GM19238 (cell line): ENCODE data around the gene ADGRD1.

Source experiments
- DNase-seq: peaks from one replicate; pipeline ENCODE4 v3.0.0; 2011; ENCODE audit warnings: low spot score; ENCODE audit not compliant: insufficient read length

The ADGRD1 gene

DNA sequence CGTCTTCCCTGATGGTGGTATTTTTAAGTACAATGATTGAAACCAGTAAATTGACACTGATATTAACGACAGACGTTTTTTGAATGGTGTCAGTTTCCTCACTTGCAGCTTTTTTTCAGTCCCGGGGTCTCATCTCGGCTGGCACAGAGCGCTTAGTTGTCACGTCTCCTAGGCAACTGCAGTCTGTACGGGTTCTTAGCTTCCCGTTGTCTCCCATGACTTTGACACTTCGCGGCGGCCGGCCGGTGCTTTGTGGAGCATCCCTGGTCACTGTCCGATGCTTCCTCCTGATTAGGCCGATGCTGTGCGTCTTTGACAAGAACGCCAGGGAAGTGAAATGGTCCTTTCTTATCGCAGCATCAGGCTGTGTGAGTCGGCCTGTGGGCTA lies 67.4 kb downstream of the ADGRD1 start:
- no peak for DNase-seq

DNA sequence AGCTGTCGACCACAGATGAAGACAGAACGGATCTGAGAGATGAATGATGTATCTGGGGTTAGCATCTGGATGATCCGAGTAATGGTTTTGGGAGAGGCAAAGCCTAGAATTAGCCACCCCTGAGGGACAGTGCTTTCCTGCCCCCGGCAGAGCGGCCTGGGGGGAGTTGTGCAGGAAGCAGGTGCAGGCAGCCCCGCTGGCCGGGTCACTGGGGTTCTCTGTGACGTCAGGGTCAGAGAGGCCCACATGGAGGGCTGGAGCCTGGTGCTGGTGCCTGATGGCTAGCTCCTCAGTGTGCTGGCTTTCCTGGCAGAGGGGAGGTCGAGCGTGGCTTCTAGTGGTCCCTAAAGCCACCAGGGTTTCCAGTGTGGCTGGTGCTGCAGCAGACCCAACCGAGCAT lies 70.3 kb downstream of the ADGRD1 start:
- DNase-seq: no peak

- DNase-seq: no peak
Measured at GRCh38 chr12:131024721-131025120, 71.0 kb downstream of the ADGRD1 start.

- no peak for DNase-seq
Measured at GRCh38 chr12:131025234-131025633, 71.5 kb downstream of the ADGRD1 start.

DNA sequence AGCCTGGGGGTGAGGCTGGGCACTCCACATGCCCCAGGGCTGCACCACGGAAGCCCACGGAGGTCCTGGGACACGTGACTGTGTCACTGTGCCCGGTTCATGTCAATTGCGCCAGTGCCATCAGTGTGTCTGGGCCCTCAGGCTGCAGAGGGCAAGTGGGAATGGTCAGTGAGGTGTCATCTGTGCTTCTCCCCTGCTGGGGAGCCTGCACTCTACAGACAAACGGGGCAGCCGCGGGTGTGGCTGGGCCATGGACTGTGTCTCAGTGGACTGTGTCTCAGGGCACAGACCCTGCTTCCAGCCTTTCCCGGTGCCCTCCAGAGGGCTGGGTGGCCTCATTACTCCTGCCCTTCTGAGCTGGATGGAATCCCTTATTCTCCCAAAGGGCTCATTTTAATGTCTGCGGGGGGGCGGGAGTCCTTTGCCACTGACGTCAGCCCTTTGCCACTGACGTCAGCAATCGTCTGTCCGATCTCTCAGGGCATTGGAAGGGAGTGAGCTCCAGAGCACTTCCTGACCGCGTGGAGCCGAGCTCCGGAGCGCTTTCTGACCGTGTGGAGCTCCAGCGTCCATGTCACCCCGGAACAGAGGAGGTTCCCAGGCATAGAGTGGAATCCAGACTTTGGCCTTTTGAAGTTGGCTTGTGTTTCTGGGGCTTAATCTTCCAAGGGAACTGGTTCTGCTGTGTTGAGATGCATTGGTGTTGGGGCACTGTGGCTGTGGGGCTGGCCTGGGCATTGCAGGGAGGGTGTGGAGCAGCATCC lies 72.4 kb downstream of the ADGRD1 start:
- DNase-seq: no peak

GRCh38 chr12:131026754-131027153 lies 73.0 kb downstream of the ADGRD1 start:
- DNase-seq: no peak

GRCh38 chr12:131027264-131027663 lies 73.6 kb downstream of the ADGRD1 start:
- no peak for DNase-seq

- no peak for DNase-seq
Measured at GRCh38 chr12:131027876-131028586, 74.3 kb downstream of the ADGRD1 start.

DNA sequence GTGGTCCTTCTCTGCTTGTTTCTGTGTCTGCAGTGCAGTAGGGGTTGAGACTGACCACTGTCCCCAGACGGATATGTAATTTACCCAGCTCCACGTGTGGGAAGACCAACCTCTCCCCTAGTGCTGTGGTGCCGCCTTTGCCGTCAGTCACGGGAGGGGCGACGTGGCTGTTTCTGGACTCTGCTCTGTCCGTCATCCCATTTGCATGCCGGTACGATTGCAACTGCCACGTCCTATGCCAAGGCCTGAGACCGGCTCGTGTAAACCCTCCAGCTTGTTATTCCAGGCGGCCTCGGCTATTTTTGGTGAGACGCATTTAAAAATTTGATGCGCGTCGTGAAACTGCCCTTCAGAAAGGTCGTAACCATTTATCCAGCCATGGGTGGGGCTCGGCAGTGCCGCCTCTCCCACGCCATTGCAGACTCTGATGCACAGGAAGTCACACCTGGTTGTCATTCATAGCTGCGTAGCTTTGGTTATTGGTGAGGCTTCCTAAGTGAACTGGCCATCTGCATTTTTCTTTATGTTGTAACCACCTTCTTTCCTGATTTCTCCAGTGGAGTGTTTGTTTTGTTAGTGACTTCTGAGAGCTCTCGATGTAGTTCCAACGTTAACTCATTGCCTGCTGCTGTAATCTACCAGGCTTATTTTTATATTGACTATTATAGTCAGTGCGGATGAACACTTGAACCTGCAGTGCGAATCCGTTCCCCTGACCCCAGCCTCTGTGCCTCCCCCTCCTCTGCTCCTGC lies 75.1 kb downstream of the ADGRD1 start:
- no peak for DNase-seq

DNA sequence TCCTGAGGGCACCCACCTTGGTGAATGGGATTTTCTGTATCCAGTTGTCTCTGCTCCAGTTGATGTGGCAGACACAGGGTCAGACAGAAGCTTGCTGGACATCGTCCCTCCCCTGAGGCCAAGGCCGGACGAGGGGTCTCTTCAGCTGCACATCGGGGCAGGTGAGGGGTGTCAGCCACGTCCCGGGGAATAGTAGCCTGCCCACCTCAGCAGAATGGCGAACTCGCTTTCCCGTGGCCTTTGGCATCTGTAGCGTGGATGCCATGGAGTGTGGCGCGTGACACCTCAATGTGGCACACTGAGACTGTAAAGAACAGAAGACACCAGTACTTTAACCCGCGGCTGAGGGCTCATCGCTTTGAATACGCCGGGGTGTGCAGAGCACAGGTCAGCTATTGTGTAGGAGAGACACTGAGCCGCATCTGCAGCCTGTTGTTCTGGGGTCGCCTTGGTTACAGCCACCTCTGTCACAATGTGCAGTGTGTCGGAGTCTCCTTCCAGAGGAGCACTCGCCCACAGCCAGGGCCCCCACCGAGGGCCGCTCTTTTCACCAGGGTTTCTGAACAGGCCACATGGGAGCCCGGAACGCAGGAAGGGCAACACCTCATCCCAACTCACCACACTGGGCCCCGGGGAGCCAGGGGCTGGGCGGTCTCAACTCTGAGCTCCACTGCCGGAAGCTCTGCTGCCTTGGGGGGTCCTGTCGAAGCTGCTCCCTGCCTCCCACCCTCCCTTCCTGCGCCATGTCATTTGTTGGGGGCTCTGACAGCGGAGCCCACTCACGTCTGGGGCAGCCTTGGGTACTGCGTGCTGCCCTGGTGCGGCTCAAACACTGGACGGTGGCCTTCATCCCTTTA lies 77.0 kb downstream of the ADGRD1 start:
- DNase-seq: no peak

DNA sequence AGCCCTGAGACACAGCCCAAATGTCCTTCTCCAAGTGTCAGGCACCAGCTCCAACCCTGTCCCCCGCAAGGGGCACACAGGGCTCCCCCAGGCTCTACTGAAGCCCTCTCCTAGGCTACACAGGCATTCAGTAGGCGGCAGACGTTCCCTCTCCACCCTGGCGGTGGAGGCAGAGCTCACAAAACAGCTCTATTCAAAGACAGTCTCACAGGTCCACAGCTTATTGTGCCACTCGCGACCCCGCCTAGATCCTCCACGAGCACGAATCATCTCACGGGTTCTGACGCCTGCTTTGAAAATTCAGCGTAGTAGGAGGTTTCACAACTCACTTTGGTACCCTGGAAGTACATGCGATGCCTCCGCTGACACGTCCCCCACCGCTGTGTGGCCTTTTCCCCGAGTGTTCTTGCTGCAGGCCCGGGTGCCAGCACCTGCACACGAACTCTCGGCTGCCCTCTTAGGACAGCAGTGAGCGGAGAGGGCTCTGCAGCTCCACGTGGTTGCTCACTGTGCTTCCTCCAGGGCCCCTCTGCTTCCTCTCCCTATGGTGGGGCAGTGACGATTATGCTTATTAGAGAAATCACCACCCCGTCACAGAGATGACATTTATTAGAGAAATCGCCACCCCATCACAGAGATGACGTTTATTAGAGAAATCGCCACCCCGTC lies 78.5 kb downstream of the ADGRD1 start:
- DNase-seq: no peak

DNA sequence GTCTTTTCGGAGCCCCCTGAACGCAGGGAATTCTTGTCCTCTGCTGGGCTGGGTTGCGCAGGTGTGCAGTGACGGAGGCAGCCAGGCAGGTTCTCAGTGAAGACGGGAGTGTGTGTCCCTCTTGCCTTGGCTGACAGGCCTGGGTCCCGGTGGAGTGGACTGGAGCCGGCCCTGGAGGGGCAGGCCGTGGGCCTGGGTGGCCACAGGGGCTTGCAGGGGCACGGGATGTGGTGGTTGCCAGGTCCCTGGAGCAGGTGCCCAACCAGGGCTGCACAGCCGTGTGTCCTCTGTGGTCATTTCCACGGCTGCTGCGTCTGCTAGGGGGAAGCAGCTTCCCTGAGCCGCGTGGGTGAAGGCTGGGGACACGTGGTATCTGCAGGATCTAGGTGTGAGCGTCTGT lies 79.8 kb downstream of the ADGRD1 start:
- no peak for DNase-seq

DNA sequence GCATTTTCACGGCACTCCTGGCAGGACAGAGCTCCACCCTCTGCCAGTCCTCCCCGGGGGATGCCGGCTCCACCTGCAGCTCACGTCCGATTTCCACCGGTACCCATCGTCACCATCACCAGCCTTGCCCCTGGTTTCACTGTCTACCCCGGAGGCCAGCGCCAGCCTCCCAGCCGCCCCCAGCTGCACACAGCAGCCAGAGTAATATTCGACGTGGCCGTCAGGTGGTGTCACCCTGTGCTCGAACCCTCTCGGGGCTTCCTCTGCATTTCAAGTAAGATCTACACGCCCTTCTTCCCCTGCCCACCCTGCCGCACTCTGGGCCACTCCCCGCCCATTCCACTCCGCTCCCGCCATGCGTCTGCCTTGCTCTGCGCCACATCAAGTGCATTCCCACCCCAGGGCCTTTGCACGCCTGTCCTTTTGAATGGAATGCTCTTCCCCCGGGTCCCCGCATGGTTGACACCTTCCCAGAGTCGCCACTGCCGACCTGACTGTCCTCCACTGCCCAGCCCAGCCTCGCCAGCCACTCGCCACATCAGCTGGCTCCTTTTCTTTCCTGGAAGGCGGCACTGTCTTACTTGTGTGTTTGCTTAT lies 80.3 kb downstream of the ADGRD1 start:
- no peak for DNase-seq

GRCh38 chr12:131034631-131035244 lies 81.0 kb downstream of the ADGRD1 start:
- no peak for DNase-seq

DNA sequence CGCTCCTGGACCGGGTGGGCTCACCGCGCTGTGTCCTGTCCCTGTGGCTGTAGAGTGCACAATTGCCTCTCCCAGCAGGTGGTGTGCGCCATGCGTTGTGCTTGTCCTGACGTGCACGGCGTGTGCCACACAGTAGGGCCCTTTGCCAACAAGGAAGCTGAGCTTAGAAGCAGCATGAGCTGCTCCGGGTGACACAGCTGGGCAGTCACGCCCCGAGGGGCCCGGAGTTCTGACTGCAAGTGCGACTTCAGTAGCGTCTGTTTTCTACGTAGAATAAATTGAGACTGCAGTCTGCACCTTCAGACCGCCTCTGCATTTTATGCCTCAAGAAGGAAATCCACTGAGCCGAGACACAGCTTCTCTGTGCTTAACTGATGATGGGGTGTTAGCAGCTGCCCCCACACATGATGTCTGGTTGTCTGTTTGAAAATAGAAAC lies 81.6 kb downstream of the ADGRD1 start:
- DNase-seq: no peak

DNA sequence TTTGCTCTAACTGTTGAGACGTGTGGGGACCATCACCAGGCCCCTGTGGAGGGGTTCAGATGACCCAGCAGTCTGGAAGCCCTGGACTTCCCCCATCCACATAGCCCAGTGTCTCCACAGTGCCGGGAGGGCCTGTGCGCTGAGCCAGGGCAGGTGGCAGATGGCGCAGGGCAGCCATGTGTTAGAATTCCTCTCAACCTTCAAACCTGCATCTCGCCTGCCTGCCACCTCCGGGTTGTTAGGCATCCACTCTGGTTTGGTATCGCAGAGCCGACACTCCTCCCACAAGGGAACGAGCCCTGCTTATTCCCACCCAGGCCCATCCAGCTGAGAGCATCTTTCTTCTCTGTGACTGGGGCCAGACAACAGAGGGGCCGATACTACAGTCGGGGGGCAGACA lies 84.5 kb downstream of the ADGRD1 start:
- no peak for DNase-seq

DNA sequence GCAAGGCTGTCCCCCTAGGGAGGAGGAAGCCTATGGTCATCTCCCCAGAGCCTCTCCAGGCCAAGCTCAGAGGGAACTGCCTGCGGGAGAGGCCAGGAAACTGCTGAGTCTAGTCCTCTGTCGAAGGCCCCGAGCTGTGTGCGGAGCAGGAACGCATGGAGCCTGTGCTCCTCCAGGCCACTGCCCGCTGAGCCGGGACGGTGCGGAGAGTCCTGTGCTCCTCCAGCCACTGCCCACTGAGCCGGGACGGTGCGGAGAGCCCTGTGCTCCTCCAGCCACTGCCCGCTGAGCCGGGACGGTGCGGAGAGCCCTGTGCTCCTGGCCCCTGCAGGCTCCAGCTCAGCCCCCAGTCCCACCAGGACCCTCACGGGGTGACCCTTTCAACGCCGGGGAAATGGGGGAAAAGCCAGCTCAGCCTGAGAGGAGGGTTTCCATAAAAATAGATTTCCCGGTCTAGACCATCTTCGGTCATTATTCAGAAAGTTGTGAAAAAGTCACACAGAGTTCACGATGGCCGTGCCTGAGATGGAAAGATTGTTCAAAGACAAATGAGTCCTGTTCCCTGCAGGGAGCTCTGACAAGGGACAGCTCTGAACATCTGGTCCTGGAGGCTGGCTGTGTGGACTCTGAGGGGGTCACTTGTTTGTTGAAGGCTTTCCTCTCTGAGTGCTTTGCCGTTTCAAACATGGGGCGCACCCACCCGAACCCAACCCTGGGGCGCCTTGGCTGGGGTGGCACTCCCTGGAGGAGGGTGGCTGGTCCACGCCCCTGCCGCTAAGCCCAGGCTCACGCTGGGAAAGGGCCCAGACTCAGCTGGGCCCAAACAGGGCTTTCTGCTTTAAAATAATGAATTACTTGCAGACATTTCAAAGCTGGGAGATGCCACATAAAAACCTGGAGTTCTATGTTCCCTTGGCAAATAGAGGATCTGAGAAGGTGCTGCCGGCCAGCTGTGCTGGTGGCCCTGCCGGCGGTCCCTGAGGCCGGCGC lies 85.5 kb downstream of the ADGRD1 start:
- no peak for DNase-seq

GRCh38 chr12:131040491-131040890 lies 86.8 kb downstream of the ADGRD1 start:
- no peak for DNase-seq
